ENCODE measurements around the gene CHDH. TPM values are rescaled to one million over a fixed set of nuclear protein-coding genes. Genes with fewer than 3 reads are reported as not detected.

CHDH gene
- total RNA-seq, result 1.4 TPM

- peak; percentile 60 for DNase-seq
These were observed at the start of gene CHDH, which contains the start of gene IL17RB for GRCh38 chr3:53846134-53846850. CHDH (minus strand) TSS chr3:53846419; CDS start chr3:53824008, 22,411 bp downstream. IL17RB (plus strand) TSS chr3:53846568; CDS start chr3:53846589, 21 bp downstream.

- no peak for DNase-seq
These were observed 46.0 kb upstream of the CHDH start for GRCh38 chr3:53892286-53892637.

- DNase-seq, result peak; percentile 97
These were observed 45.5 kb upstream of the CHDH start, which contains the start of gene SELENOK for GRCh38 chr3:53891497-53892285. SELENOK (minus strand) TSS chr3:53891859.

- DNase-seq, result no peak
These were observed 44.7 kb upstream of the CHDH start for GRCh38 chr3:53890726-53891475.

GRCh38 chr3:53888232-53888631 lies 42.0 kb upstream of the CHDH start:
- no peak for DNase-seq

- no peak for DNase-seq
These were observed 41.2 kb upstream of the CHDH start for GRCh38 chr3:53887446-53887845.

GRCh38 chr3:53885239-53885638 lies 39.0 kb upstream of the CHDH start:
- DNase-seq, result no peak

- DNase-seq, result no peak
These were observed 38.4 kb upstream of the CHDH start for GRCh38 chr3:53884623-53885022.

GRCh38 chr3:53883008-53883407 lies 36.8 kb upstream of the CHDH start:
- DNase-seq, result no peak

GRCh38 chr3:53881691-53882593 lies 35.7 kb upstream of the CHDH start, which contains the start of gene ACTR8:
ACTR8 (minus strand) TSS chr3:53882152; CDS start chr3:53882101, 51 bp downstream.
- peak; percentile 86 for DNase-seq

- DNase-seq, result no peak
These were observed 34.5 kb upstream of the CHDH start for GRCh38 chr3:53880396-53881345.

- no peak for DNase-seq
These were observed 19.7 kb upstream of the CHDH start for GRCh38 chr3:53865732-53866499.

GRCh38 chr3:53863145-53863544 lies 16.9 kb upstream of the CHDH start:
- DNase-seq, result no peak

- DNase-seq, result no peak
These were observed 16.0 kb upstream of the CHDH start for GRCh38 chr3:53862241-53862640.

GRCh38 chr3:53860196-53860595 lies 14.0 kb upstream of the CHDH start:
- no peak for DNase-seq

GRCh38 chr3:53859178-53859577 lies 13.0 kb upstream of the CHDH start:
- DNase-seq, result no peak

- DNase-seq, result no peak
These were observed 12.0 kb upstream of the CHDH start for GRCh38 chr3:53858096-53858741.

- no peak for DNase-seq
These were observed 10.7 kb upstream of the CHDH start for GRCh38 chr3:53856964-53857363.

- DNase-seq, result no peak
These were observed 4.7 kb upstream of the CHDH start for GRCh38 chr3:53850895-53851294.

Measured in occipital lobe (tissue), 2 donors.